Neural progenitor cell (in vitro differentiated cells): ENCODE data around the gene ENTREP3. TPM values are rescaled to one million over a fixed set of nuclear protein-coding genes. Genes with fewer than 3 reads are reported as not detected.

Source experiments
- DNase-seq: peaks from one replicate; pipeline ENCODE4 v3.0.0-alpha.2; 2016; ENCODE audit warnings: low spot score
- H2AFZ ChIP-seq: fragments of 200-600 bp; sonication (generic); replicated peaks from 2 replicates; pipeline ENCODE4 v1.6.1; 2016; ENCODE audit warnings: antibody characterized with exemption
- H3F3A ChIP-seq: fragments of 200-600 bp; sonication (generic); 2 replicates; pipeline ENCODE4 v1.6.1; 2016; ENCODE audit warnings: antibody characterized with exemption, low read depth
- H3K27ac ChIP-seq: fragments of 200-600 bp; sonication (generic); 2 replicates; pipeline ENCODE4 v1.5.1; 2016; ENCODE audit warnings: mild to moderate bottlenecking
- H3K27me3 ChIP-seq: fragments of 200-600 bp; sonication (generic); 2 replicates; pipeline ENCODE4 v1.6.1; 2016; ENCODE audit warnings: mild to moderate bottlenecking, moderate library complexity
- H3K36me3 ChIP-seq: fragments of 200-600 bp; sonication (generic); 2 replicates; pipeline ENCODE4 v1.5.1; 2016
- H3K4me1 ChIP-seq: fragments of 200-600 bp; sonication (generic); 2 replicates; pipeline ENCODE4 v1.6.1; 2016; ENCODE audit warnings: mixed run types
- H3K4me2 ChIP-seq: fragments of 200-600 bp; sonication (generic); 2 replicates; pipeline ENCODE4 v1.6.1; 2016
- H3K4me3 ChIP-seq: fragments of 200-600 bp; sonication (generic); 2 replicates; pipeline ENCODE4 v1.5.1; 2016
- H3K79me2 ChIP-seq: fragments of 200-600 bp; sonication (generic); 2 replicates; pipeline ENCODE4 v1.6.1; 2016; ENCODE audit warnings: low read depth
- H3K9ac ChIP-seq: fragments of 200-600 bp; sonication (generic); 2 replicates; pipeline ENCODE4 v1.6.1; 2016
- H3K9me3 ChIP-seq: fragments of 200-600 bp; sonication (generic); 2 replicates; pipeline ENCODE4 v1.5.1; 2016; ENCODE audit warnings: low read depth
- H4K20me1 ChIP-seq: fragments of 200-600 bp; sonication (generic); 2 replicates; pipeline ENCODE4 v1.6.1; 2016; ENCODE audit warnings: low read depth
- H3K27ac Mint-ChIP-seq: 3 replicates; pipeline ENCODE4 v1.8.0; 2021; ENCODE audit warnings: mixed read lengths
- H3K27me3 Mint-ChIP-seq: 2 replicates; pipeline ENCODE4 v1.8.0; 2022; ENCODE audit warnings: low read depth, mild to moderate bottlenecking, inconsistent platforms, moderate library complexity, mixed read lengths; ENCODE audit not compliant: insufficient read depth
- H3K36me3 Mint-ChIP-seq: 3 replicates; pipeline ENCODE4 v1.8.0; 2021; ENCODE audit warnings: mixed read lengths
- H3K4me1 Mint-ChIP-seq: 3 replicates; pipeline ENCODE4 v1.8.0; 2021; ENCODE audit warnings: mixed read lengths
- H3K4me3 Mint-ChIP-seq: 3 replicates; pipeline ENCODE4 v1.8.0; 2021; ENCODE audit warnings: mild to moderate bottlenecking, moderate library complexity, mixed read lengths
- H3K9me3 Mint-ChIP-seq: 3 replicates; pipeline ENCODE4 v1.8.0; 2020; ENCODE audit warnings: mixed read lengths
- EZH2 ChIP-seq: fragments of 200-600 bp; sonication (generic); IDR thresholded peaks from 2 replicates; pipeline ENCODE4 v1.6.1; 2017; ENCODE audit warnings: antibody characterized with exemption, mild to moderate bottlenecking, moderate library complexity
- EZH2phosphoT487 ChIP-seq: fragments of 200-600 bp; sonication (generic); IDR thresholded peaks from 2 replicates; pipeline ENCODE4 v1.6.1; 2017; ENCODE audit warnings: antibody characterized with exemption
- total RNA-seq: library from RNA; depleted of rRNA; stranded (reverse); fragments of >200 nt; gene quantifications from 2 replicates; pipeline ENCODE4 v1.2.3, GENCODE V29; 2015; ENCODE audit warnings: low replicate concordance
- TF ChIP-seq, protein P1 (sequence below): fragments of 200-600 bp; sonication (generic); IDR thresholded peaks from 2 replicates; pipeline ENCODE4 v1.5.1; 2017; ENCODE audit warnings: antibody characterized with exemption, mild to moderate bottlenecking

Gene ENTREP3
- total RNA-seq, 1 donor from 2014 or later = 4.8 TPM

DNA sequence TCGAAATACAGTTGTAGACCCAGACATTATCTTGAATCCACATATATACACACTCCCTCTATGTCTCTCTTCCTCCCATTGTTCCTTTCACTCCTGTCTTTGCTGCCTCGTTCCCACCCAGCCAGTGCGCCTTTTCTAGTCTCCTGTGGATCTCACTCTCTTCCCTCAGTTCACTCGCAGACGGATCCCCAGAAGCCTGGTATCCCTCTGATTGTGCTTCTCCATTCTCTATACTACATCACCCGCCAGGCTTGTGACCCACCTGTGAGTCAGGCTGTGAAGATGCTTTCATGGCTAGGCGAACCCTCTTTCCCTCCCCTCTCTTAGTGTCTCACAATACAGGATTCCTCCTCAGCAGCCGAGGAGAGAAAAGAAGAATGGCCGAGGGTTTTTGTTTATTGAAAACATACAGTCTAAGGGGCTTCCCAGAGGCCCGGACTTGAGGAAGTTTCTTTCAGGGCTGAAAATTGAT lies 23.4 kb upstream of the ENTREP3 start:
- H3K27me3 Mint-ChIP-seq = peaks cover 1% of the 10 kb centered on the region
- no peak for DNase-seq
- H3K9me3 Mint-ChIP-seq = no peaks in the 10 kb centered on the region
- no peak overlapping the region for H3K27ac ChIP-seq
- H3K9me3 ChIP-seq = no peaks in the 10 kb centered on the region
- peak overlapping the region; percentile 77 for H3K4me3 ChIP-seq
- H3K36me3 Mint-ChIP-seq = peaks cover 14% of the 10 kb centered on the region
- peak overlapping the region; percentile 76 for H3K4me3 Mint-ChIP-seq
- H3K27ac Mint-ChIP-seq = peak overlapping the region; percentile 11
- H3F3A ChIP-seq = peaks cover 33% of the 10 kb centered on the region
- H2AFZ ChIP-seq = no peak overlapping the region
- TF ChIP-seq, protein P1, sequence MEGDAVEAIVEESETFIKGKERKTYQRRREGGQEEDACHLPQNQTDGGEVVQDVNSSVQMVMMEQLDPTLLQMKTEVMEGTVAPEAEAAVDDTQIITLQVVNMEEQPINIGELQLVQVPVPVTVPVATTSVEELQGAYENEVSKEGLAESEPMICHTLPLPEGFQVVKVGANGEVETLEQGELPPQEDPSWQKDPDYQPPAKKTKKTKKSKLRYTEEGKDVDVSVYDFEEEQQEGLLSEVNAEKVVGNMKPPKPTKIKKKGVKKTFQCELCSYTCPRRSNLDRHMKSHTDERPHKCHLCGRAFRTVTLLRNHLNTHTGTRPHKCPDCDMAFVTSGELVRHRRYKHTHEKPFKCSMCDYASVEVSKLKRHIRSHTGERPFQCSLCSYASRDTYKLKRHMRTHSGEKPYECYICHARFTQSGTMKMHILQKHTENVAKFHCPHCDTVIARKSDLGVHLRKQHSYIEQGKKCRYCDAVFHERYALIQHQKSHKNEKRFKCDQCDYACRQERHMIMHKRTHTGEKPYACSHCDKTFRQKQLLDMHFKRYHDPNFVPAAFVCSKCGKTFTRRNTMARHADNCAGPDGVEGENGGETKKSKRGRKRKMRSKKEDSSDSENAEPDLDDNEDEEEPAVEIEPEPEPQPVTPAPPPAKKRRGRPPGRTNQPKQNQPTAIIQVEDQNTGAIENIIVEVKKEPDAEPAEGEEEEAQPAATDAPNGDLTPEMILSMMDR = no peak
- TF ChIP-seq EZH2 (peak; percentile 6), EZH2phosphoT487 (no peak)
- no peaks in the 10 kb centered on the region for H3K36me3 ChIP-seq
- peaks cover 6% of the 10 kb centered on the region for H3K27me3 ChIP-seq
- H3K9ac ChIP-seq = no peak overlapping the region
- H3K4me1 Mint-ChIP-seq = peaks cover 29% of the 10 kb centered on the region
- H4K20me1 ChIP-seq = peaks cover 22% of the 10 kb centered on the region
- H3K4me1 ChIP-seq = peaks cover 23% of the 10 kb centered on the region
- no peaks in the 10 kb centered on the region for H3K79me2 ChIP-seq
- H3K4me2 ChIP-seq = peak overlapping the region; percentile 98

DNA sequence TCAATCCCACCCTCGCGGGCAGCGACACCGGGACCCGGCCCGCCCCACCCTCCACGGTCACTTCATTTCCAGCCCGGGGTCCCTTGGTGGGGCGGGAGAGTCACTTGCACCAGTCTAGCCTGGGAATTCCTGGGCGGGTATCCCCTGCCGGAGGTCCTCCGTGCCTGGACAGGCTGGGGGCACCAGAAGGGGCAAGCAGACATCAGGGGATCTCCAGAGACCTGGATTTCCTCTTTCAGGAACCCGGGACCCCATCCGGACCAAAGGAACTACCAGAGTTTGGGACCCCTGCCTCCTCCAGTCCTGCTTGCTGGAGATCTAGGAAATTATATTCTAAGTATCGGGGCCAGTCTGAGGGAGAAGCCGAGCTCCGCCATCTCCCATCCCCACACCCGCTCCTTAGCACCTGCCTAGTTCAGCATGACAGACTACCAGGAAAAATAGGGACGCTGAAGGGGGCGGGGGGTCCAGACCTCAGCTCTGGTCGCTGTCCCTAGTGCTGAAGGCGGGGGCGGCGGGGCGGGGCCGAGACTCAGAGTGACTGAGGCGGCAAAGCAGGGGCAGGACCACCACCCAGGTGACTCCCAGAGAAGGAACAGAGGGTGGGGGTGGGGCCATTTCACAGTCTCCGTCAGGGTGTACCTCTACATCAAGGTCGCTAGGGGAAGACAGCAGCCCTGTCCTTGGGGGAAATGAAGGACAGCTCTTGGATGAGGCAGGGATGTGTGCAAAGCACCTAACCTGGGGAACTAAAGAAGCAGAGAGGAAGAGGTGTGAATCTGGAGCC lies 22.8 kb upstream of the ENTREP3 start:
- Mint-ChIP-seq H3K27me3 (peaks cover 3% of the 10 kb centered on the region), H3K36me3 (peaks cover 10% of the 10 kb centered on the region), H3K4me3 (peak overlapping the region; percentile 76), H3K4me1 (peaks cover 33% of the 10 kb centered on the region), H3K9me3 (no peaks in the 10 kb centered on the region), H3K27ac (no peak overlapping the region)
- Histone ChIP-seq H3K4me3 (peak overlapping the region; percentile 77), H3K4me1 (peaks cover 26% of the 10 kb centered on the region), H3F3A (peaks cover 36% of the 10 kb centered on the region), H3K27me3 (peaks cover 6% of the 10 kb centered on the region), H3K79me2 (peaks cover under 1% of the 10 kb centered on the region), H3K36me3 (no peaks in the 10 kb centered on the region), H2AFZ (peak overlapping the region; percentile 81), H3K9ac (no peak overlapping the region), H3K27ac (no peak overlapping the region), H3K9me3 (no peaks in the 10 kb centered on the region), H4K20me1 (peaks cover 22% of the 10 kb centered on the region), H3K4me2 (peak overlapping the region; percentile 98)
- peak; percentile 91 for DNase-seq
- TF ChIP-seq, protein P1 = peak; percentile 31
- TF ChIP-seq EZH2phosphoT487 (no peak), EZH2 (no peak)

DNA sequence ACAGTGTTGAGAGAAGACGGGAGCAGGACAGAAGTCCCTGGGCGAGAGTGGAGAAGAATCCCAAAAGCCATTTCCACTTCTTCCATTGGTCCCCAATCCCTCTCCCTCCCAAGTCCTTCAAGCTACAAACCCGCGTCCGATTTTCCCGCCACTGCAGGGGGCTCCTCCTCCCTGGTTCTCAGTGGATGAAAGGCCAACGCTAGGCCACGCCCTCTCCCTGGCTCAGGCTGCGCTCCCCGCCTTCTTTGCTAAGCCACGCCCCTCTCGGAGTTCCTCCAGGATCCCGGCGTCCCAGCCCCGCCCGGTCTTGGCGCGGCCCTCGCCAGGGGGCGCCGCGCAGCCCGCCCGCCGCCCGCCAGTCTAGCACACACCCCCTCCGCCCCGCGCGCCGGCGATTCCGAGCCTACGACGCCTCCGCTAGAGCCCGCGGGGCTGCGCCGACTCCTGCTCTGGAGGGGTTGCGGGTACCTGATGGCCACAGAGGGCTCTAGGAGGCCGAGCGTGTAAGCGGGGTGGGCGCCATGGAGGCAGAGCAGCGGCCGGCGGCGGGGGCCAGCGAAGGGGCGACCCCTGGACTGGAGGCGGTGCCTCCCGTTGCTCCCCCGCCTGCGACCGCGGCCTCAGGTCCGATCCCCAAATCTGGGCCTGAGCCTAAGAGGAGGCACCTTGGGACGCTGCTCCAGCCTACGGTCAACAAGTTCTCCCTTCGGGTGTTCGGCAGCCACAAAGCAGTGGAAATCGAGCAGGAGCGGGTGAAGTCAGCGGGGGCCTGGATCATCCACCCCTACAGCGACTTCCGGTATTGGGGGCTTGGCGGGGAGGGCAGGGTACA lies 22.0 kb upstream of the ENTREP3 start, which contains the start of gene HCN3:
Gene HCN3 (plus strand): TSS at position 394 of the 832 bp plus-strand sequence. CDS start 128 bp downstream, at position 522.
- Mint-ChIP-seq H3K27ac (no peak within 1 kb of the TSS), H3K36me3 (peaks cover 12% of the 10 kb centered on the region), H3K9me3 (no peaks in the 10 kb centered on the region), H3K4me3 (peak within 1 kb of the TSS; percentile 76), H3K27me3 (peaks cover 3% of the 10 kb centered on the region), H3K4me1 (peaks cover 39% of the 10 kb centered on the region)
- Histone ChIP-seq H3K79me2 (peaks cover 8% of the 10 kb centered on the region), H3K4me2 (peak within 1 kb of the TSS; percentile 98), H3F3A (peaks cover 43% of the 10 kb centered on the region), H3K4me3 (peak within 1 kb of the TSS; percentile 77), H3K27ac (no peak within 1 kb of the TSS), H4K20me1 (peaks cover 29% of the 10 kb centered on the region), H3K9ac (no peak within 1 kb of the TSS), H3K4me1 (peaks cover 28% of the 10 kb centered on the region), H3K9me3 (no peaks in the 10 kb centered on the region), H3K27me3 (peaks cover 6% of the 10 kb centered on the region), H3K36me3 (no peaks in the 10 kb centered on the region), H2AFZ (peak within 1 kb of the TSS; percentile 81)
- TF ChIP-seq, protein P1 = peak; percentile 69
- TF ChIP-seq EZH2phosphoT487 (no peak), EZH2 (no peak)
- DNase-seq = peak; percentile 100
